SIG-M5 treated with dmso at 0.1 percent for 504 hours (cell line): Measurements from ENCODE around the gene TNPO2.
"Not testable (repeated sequence)": the region's sequence is repeated elsewhere in the genome, so short reads cannot be mapped to it uniquely, and the experiment has no call there.

ENCODE experiments used
- DNase-seq: peaks from one replicate; lab custom pipeline; 2025; ENCODE audit not compliant: unreplicated experiment; lab: John Stamatoyannopoulos, UW

Gene TNPO2

GRCh38 chr19:12737835-12738351, 14.2 kb upstream of the TNPO2 start:
- DNase-seq = no peak

GRCh38 chr19:12736995-12737834, 13.5 kb upstream of the TNPO2 start, which contains the start of gene GET3:
Gene GET3 (plus strand): TSS chr19:12737497. CDS start chr19:12737506, 9 bp downstream.
- DNase-seq = peak; percentile 99

- DNase-seq = peak; percentile 82
These were observed 9.9 kb upstream of the TNPO2 start for GRCh38 chr19:12733369-12734214.

GRCh38 chr19:12731337-12731736, 7.6 kb upstream of the TNPO2 start:
- DNase-seq = no peak

GRCh38 chr19:12730064-12730463, 6.3 kb upstream of the TNPO2 start:
- peak; percentile 52 for DNase-seq

- no peak for DNase-seq
These were observed 4.2 kb upstream of the TNPO2 start for GRCh38 chr19:12727745-12728433.

GRCh38 chr19:12726988-12727316, 3.2 kb upstream of the TNPO2 start:
- DNase-seq = no peak

- not testable (repeated sequence) for DNase-seq
These were observed 1.9 kb upstream of the TNPO2 start for GRCh38 chr19:12725612-12726011.

GRCh38 chr19:12723381-12723640, 421 bp downstream of the TNPO2 start:
- peak; percentile 13 for DNase-seq

GRCh38 chr19:12722566-12723380, 959 bp downstream of the TNPO2 start:
- peak; percentile 98 for DNase-seq

- peak; percentile 21 for DNase-seq
These were observed 1.8 kb downstream of the TNPO2 start for GRCh38 chr19:12721656-12722565.

GRCh38 chr19:12720851-12721655, 2.7 kb downstream of the TNPO2 start:
- DNase-seq = no peak

- DNase-seq = no peak
These were observed 3.4 kb downstream of the TNPO2 start for GRCh38 chr19:12720296-12720695.

GRCh38 chr19:12715929-12716328, 7.8 kb downstream of the TNPO2 start:
- no peak for DNase-seq

GRCh38 chr19:12715102-12715501, 8.6 kb downstream of the TNPO2 start:
- no peak for DNase-seq

GRCh38 chr19:12713304-12713703, 10.4 kb downstream of the TNPO2 start:
- not testable (repeated sequence) for DNase-seq

GRCh38 chr19:12712077-12712476, 11.7 kb downstream of the TNPO2 start:
- not testable (repeated sequence) for DNase-seq

GRCh38 chr19:12711187-12711586, 12.5 kb downstream of the TNPO2 start:
- DNase-seq = no peak

- no peak for DNase-seq
These were observed 15.1 kb downstream of the TNPO2 start for GRCh38 chr19:12708641-12709040.
